ENCODE data around the gene TUNAR. TPM values are rescaled to one million over a fixed set of nuclear protein-coding genes. Genes with fewer than 3 reads are reported as not detected.

TUNAR gene
- total and polyA plus RNA-seq, 9 of the 15 experiments (the other 6 are each of a cell fraction or from before 2014, with no cell fraction given) = not detected

GRCh38 chr14:95903165-95903564, 26.5 kb downstream of the TUNAR start:
- CTCF ChIA-PET (ENCODE audit: low intra/inter-chr PET ratio) = no interaction called here

DNA sequence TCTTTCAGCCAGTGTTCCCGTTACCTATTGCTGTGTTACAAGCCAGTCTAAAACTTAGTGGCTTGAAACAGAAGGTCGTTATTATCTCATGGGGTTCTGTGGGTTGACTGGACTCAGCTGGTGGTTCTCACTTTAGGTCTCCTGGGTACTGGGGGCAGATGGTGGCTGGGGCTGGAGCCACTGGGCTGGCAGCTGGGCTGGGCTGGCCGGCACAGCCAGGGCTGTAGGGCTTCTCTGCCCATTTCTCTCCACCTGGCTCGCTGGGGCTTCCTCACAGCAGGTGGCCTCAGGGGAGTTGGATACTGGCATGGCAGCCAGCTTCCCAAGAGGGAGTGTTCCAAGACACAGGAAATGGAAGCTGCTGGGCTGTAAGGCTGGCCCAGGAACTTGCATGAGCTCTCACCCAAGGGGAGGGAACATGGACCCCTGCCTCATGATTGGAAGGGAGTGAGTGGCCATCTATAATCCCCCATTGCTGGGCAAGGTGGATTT, 27.0 kb downstream of the TUNAR start:
- CTCF ChIA-PET (ENCODE audit: low intra/inter-chr PET ratio) = no interaction called here
- in situ Hi-C loops (cut with MboI) (no loop called here), intact Hi-C loops (cut with micrococcal nuclease) (no loop called here)
- no peak overlapping the region for H3K27ac ChIP-seq (ENCODE audit: extremely low read depth, low read depth, low read length)
- no peaks in the 10 kb centered on the region for H3K36me3 ChIP-seq (ENCODE audit: control insufficient read depth, insufficient read depth, low read length)
- no peak overlapping the region for H3K4me2 ChIP-seq (ENCODE audit: insufficient read depth, low read length)
- H2AFZ ChIP-seq (ENCODE audit: low read depth, low read length) = no peak overlapping the region
- no peaks in the 10 kb centered on the region for H3K4me1 ChIP-seq (replicated peaks in 1 of 2; ENCODE audit: control insufficient read depth in 2 of 2, insufficient read depth in 2 of 2, low read length in 2 of 2)
- WGBS (ENCODE audit: insufficient coverage, low coverage, missing lambda C conversion rate) = 2% methylated on average over 3 of the region's 4 CpGs
- POLR2A ChIA-PET = no interaction called here
- no peaks in the 10 kb centered on the region for H3K9me3 ChIP-seq (replicated peaks; ENCODE audit: control insufficient read depth, insufficient read depth, low read depth, low read length)
- H3K9ac ChIP-seq (ENCODE audit: insufficient read depth in 1 of 2, low read depth in 2 of 2, low read length in 2 of 2) = no peak overlapping the region
- BruUV-seq (replicated peaks) = no TSS peak
- no peak for DNase-seq (ENCODE audit: extremely low read depth in 1 of 4, low spot score in 3 of 4)
- H3K9me1 ChIP-seq (ENCODE audit: control insufficient read depth, insufficient read depth, low read length) = no peaks in the 10 kb centered on the region
- no peak overlapping the region for H3K4me3 ChIP-seq
- no peak for FAIRE-seq
- peaks cover 0 to 4% of the 10 kb centered on the region in 2 experiments; a peak in 1 of 5 replicates for H3K27me3 ChIP-seq (ENCODE audit: control insufficient read depth in 2 of 2, insufficient read depth in 2 of 2, low read length in 2 of 2)
- H4K20me1 ChIP-seq (replicated peaks; ENCODE audit: control insufficient read depth, insufficient read depth, low read length) = no peaks in the 10 kb centered on the region
- no peak for ATAC-seq
- no peaks in the 10 kb centered on the region for H3K79me2 ChIP-seq (ENCODE audit: control insufficient read depth, insufficient read depth, low read length)
- TF ChIP-seq ZHX1 (conservative IDR thresholded peaks at IDR 0.05; ENCODE audit: low read length) (no peak), POLR2G (IDR thresholded peaks at IDR 0.05; ENCODE audit: low read depth, low read length) (no peak), CREBBP (IDR thresholded peaks at IDR 0.05; ENCODE audit: low read depth, low read length) (no peak), RBM14 (IDR thresholded peaks at IDR 0.05; ENCODE audit: borderline replicate concordance, insufficient read depth, low read depth, low read length) (no peak), ZNF639 (CRISPR knock-in tag; conservative IDR thresholded peaks at IDR 0.05 in 1 of 2, IDR thresholded peaks at IDR 0.05 in 1 of 2) (no peak)

More at GRCh38 chr14:95903165-95903564, 26.5 kb downstream of the TUNAR start:
- Histone ChIP-seq H2AFZ (ENCODE audit: low read depth, low read length) (no peak overlapping the region), H3K9me3 (replicated peaks; ENCODE audit: control insufficient read depth, insufficient read depth, low read depth, low read length) (no peaks in the 10 kb centered on the region), H3K9ac (ENCODE audit: insufficient read depth in 1 of 2, low read depth in 2 of 2, low read length in 2 of 2) (no peak overlapping the region), H3K27ac (ENCODE audit: extremely low read depth, low read depth, low read length) (no peak overlapping the region), H3K4me2 (ENCODE audit: insufficient read depth, low read length) (no peak overlapping the region), H3K36me3 (ENCODE audit: control insufficient read depth, insufficient read depth, low read length) (no peaks in the 10 kb centered on the region), H3K27me3 (ENCODE audit: control insufficient read depth in 2 of 2, insufficient read depth in 2 of 2, low read length in 2 of 2) (peaks cover 0 to 4% of the 10 kb centered on the region in 2 experiments; a peak in 1 of 5 replicates), H3K4me3 (no peak overlapping the region), H4K20me1 (replicated peaks; ENCODE audit: control insufficient read depth, insufficient read depth, low read length) (no peaks in the 10 kb centered on the region), H3K4me1 (replicated peaks in 1 of 2; ENCODE audit: control insufficient read depth in 2 of 2, insufficient read depth in 2 of 2, low read length in 2 of 2) (no peaks in the 10 kb centered on the region), H3K9me1 (ENCODE audit: control insufficient read depth, insufficient read depth, low read length) (no peaks in the 10 kb centered on the region), H3K79me2 (ENCODE audit: control insufficient read depth, insufficient read depth, low read length) (no peaks in the 10 kb centered on the region)
- in situ Hi-C loops (cut with MboI) = no loop called here
- BruUV-seq (replicated peaks) = no TSS peak
- TF ChIP-seq HMBOX1 (IDR thresholded peaks at IDR 0.05) = no peak
- no peak for TF ChIP-seq RBM15 (IDR thresholded peaks at IDR 0.05; ENCODE audit: insufficient read depth, low read length)
- TF ChIP-seq ZNF217 (CRISPR knock-in tag; IDR thresholded peaks at IDR 0.05) = no peak
- no peak for TF ChIP-seq SIX5 (IDR thresholded peaks at IDR 0.05; ENCODE audit: borderline replicate concordance in 1 of 2, insufficient read depth in 1 of 2, low read depth in 1 of 2, low read length in 2 of 2)
- ATAC-seq (no peak), DNase-seq (ENCODE audit: extremely low read depth in 1 of 4, low spot score in 3 of 4) (no peak), FAIRE-seq (no peak)
- WGBS (ENCODE audit: insufficient coverage, low coverage, missing lambda C conversion rate) = 2% methylated on average over 5 of the region's 5 CpGs
- intact Hi-C loops (cut with micrococcal nuclease) = no loop called here
- POLR2A ChIA-PET = no interaction called here
